Ascending aorta (tissue), 2 donors: ENCODE data around the gene SNRPA. TPM values are rescaled to one million over a fixed set of nuclear protein-coding genes. Genes with fewer than 3 reads are reported as not detected.

Experiments
- DNase-seq, 2 donors: peaks; one replicate each; pipeline ENCODE4 v3.0.0-alpha.2; 2019; ENCODE audit warnings: low spot score in 2 of 2
- H3K27ac ChIP-seq, 2 donors: fragments of 200-600 bp; sonication (generic); one replicate each; pipeline ENCODE4 v1.5.1; 2016 to 2017; ENCODE audit warnings: mild to moderate bottlenecking in 1 of 2
- H3K27me3 ChIP-seq: fragments of 200-600 bp; sonication (generic); one replicate; pipeline ENCODE4 v1.5.1; 2017
- H3K36me3 ChIP-seq, 2 donors: fragments of 200-600 bp; sonication (generic); one replicate each; pipeline ENCODE4 v1.5.1; 2016
- H3K4me1 ChIP-seq, 2 donors: fragments of 200-600 bp; sonication (generic); one replicate each; pipeline ENCODE4 v1.5.1; 2016 to 2017; ENCODE audit warnings: mild to moderate bottlenecking in 1 of 2
- H3K4me3 ChIP-seq, 2 donors: fragments of 200-600 bp; sonication (generic); one replicate each; pipeline ENCODE4 v1.5.1; 2016 to 2017; ENCODE audit warnings: mild to moderate bottlenecking in 1 of 2
- H3K9me3 ChIP-seq, 2 donors: fragments of 200-600 bp; sonication (generic); one replicate each; pipeline ENCODE4 v1.5.1; 2016
- CTCF ChIP-seq, 3 experiments: fragments of 200-600 bp in 2 of 3; fragments of 450-650 bp in 1 of 3; sonication (generic) in 2 of 3; IDR thresholded peaks; one replicate each; pipeline ENCODE4 v1.5.1; 2016 to 2019; ENCODE audit warnings: antibody characterized with exemption in 3 of 3, mild to moderate bottlenecking in 1 of 3, moderate library complexity in 1 of 3
- intact Hi-C: fragments of 100-400 bp; cut with DNase I; formaldehyde crosslinking; loops from one replicate; pipeline ENCODE4 v1.15.1; 2023
- total RNA-seq: library from RNA; depleted of rRNA; stranded (reverse); fragments of >200 nt; gene quantifications from one replicate; pipeline ENCODE4 v1.1.0, GENCODE V29; 2016

Gene SNRPA
- total RNA-seq, 1 donor from 2014 or later, result 154 TPM

- peak overlapping the region; percentile 97 to 99 for H3K27ac ChIP-seq
- TF ChIP-seq CTCF (IDR thresholded peaks at IDR 0.05), result no peak
- no peaks in the 10 kb centered on the region for H3K9me3 ChIP-seq
- peaks cover 7 to 24% of the 10 kb centered on the region in 2 donors for H3K36me3 ChIP-seq
- peaks cover 1 to 21% of the 10 kb centered on the region in 2 donors for H3K4me1 ChIP-seq
- no peaks in the 10 kb centered on the region for H3K27me3 ChIP-seq
- intact Hi-C loops, result loop anchor here (1.0 to 10.0 kb wide), 8 partner anchors 24 to 1310 kb away; partner anchors contain the start of genes ACTMAP, HNRNPUL1, NUMBL and RAB4B
- H3K4me3 ChIP-seq, result peak overlapping the region; percentile 72 to 100
- DNase-seq, result peak; percentile 82 to 96
Measured at GRCh38 chr19:40714441-40715299, 36.3 kb upstream of the SNRPA start.

DNA sequence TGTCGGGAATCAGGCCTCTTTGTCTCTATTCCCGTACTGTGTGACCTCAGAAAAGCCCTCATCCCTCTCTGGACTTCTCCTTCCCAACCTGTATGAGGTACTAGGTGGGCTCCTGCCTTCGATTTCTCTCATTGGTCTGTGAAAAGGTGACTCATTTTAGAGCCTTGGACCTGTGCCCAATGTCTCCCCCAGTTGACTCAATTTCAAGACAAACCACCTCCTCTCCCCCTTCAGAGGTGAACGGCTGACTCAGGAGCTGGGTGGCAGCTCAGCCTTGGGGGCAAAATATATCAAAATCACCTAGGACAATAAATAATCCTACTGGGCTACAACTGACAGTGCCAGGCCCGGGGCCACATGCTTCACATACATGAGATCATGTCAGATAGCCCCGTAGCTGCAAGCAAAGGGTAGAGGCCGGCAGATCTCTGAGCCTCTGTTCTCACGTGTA lies 34.9 kb upstream of the SNRPA start:
- Histone ChIP-seq H3K4me3 (peak overlapping the region; percentile 72 to 100), H3K27me3 (no peaks in the 10 kb centered on the region), H3K36me3 (peaks cover 0 to 14% of the 10 kb centered on the region in 2 donors), H3K9me3 (no peaks in the 10 kb centered on the region), H3K27ac (peak overlapping the region; percentile 97 to 99), H3K4me1 (peaks cover 7 to 31% of the 10 kb centered on the region in 2 donors)
- no peak for DNase-seq
- TF ChIP-seq CTCF (IDR thresholded peaks at IDR 0.05), result no peak
- intact Hi-C loops, result loop anchor here (1.0 to 10.0 kb wide), 4 partner anchors 53 to 1311 kb away; partner anchors contain the start of genes HNRNPUL1 and ZFP36

DNA sequence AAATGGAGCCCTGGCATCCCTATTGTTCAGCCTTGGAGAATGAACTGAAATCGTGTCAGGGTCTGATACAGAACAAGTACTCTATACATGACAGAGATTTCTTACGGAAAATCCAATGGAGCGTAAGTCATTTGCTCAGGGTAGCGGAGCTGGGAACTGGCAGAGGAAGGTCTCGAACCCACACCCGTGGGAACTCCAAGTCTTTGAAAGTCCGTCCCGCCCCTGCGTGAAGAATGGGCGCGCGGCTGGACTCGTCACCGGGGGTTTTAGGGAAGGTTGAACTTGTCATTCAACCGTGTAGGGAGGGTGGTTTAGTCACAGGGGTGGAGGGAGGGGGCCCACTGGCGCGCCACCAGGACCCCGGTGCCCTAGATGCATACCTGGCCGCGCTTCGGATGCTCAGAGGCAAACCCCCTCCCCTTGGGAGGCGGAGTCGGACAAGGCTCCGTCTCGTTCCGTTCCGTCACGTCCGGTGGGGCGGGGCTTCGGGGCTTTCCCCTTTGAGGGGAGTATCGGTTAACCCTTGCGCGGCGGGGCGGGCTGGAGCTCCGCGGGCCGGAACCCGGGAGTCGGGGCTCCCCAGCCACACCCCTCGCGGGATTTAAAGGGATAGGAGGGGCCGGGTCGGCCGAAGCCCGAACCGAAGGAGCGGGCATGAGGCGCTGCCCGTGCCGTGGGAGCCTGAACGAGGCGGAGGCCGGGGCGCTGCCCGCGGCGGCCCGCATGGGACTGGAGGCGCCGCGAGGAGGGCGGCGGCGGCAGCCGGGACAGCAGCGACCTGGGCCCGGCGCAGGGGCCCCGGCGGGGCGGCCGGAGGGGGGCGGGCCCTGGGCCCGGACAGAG lies 34.3 kb upstream of the SNRPA start, which contains the start of the genes COQ8B and ITPKC:
TSS of gene COQ8B (minus strand) at position 405 of the 843 bp plus-strand sequence. CDS start 2,254 bp downstream, outside the sequence.
TSS of gene ITPKC (plus strand) at position 631 of the 843 bp plus-strand sequence. CDS start at position 655, 24 bp downstream.
- peak within 1 kb of the TSS; percentile 97 to 99 for H3K27ac ChIP-seq
- H3K36me3 ChIP-seq, result peaks cover 0 to 12% of the 10 kb centered on the region in 2 donors
- intact Hi-C loops, result loop anchor here (1.0 to 10.0 kb wide), 4 partner anchors 53 to 1312 kb away; partner anchors contain the start of genes HNRNPUL1 and ZFP36
- DNase-seq, result peak; percentile 96 to 99
- H3K9me3 ChIP-seq, result no peaks in the 10 kb centered on the region
- TF ChIP-seq CTCF (IDR thresholded peaks at IDR 0.05), result peak in 1 of 3 experiments; percentile 69
- H3K4me3 ChIP-seq, result peak within 1 kb of the TSS; percentile 72 to 100
- H3K4me1 ChIP-seq, result peaks cover 7 to 38% of the 10 kb centered on the region in 2 donors
- H3K27me3 ChIP-seq, result no peaks in the 10 kb centered on the region

GRCh38 chr19:40717325-40717879 lies 33.6 kb upstream of the SNRPA start:
- TF ChIP-seq CTCF (IDR thresholded peaks at IDR 0.05), result no peak
- Histone ChIP-seq H3K4me1 (peaks cover 7 to 45% of the 10 kb centered on the region in 2 donors), H3K4me3 (peak overlapping the region; percentile 72 to 100), H3K36me3 (peaks cover 0 to 5% of the 10 kb centered on the region in 2 donors), H3K9me3 (no peaks in the 10 kb centered on the region), H3K27me3 (no peaks in the 10 kb centered on the region), H3K27ac (peak overlapping the region; percentile 97 to 99)
- intact Hi-C loops, result loop anchor here (5.0 to 10.0 kb wide), 3 partner anchors 295 to 1313 kb away; partner anchors contain the start of genes HNRNPUL1 and ZFP36
- no peak for DNase-seq
